Activated T-helper 1 cell treated with anti-CD3 and anti-CD28 coated beads, Interleukin-12 subunit alpha, Interleukin-12 subunit beta, Interleukin-2, Interleukin-4 antibody, amounts not matched to agents 30 ng/mL and 10 ng/mL and 1 ng/mL, durations not matched to agents 14 hours and 24 hours and 36 hours (primary cell): ENCODE data around the gene LRTM1. TPM values are rescaled to one million over a fixed set of nuclear protein-coding genes. Genes with fewer than 3 reads are reported as not detected.

Experiments used
- DNase-seq: peaks from one replicate; pipeline ENCODE4 v3.0.0; 2021; ENCODE audit warnings: low spot score
- H3K27ac Mint-ChIP-seq: one replicate; pipeline ENCODE4 v1.8.0; 2021; ENCODE audit warnings: mild to moderate bottlenecking, mixed read lengths
- H3K27me3 Mint-ChIP-seq: one replicate; pipeline ENCODE4 v1.8.0; 2022; ENCODE audit warnings: mild to moderate bottlenecking, moderate library complexity, mixed read lengths; ENCODE audit not compliant: insufficient read depth
- H3K36me3 Mint-ChIP-seq: one replicate; pipeline ENCODE4 v1.8.0; 2021; ENCODE audit warnings: low read depth, mixed read lengths
- H3K4me1 Mint-ChIP-seq: one replicate; pipeline ENCODE4 v1.8.0; 2021; ENCODE audit warnings: low read depth, mixed read lengths
- H3K4me3 Mint-ChIP-seq: one replicate; pipeline ENCODE4 v1.8.0; 2021; ENCODE audit warnings: mild to moderate bottlenecking, moderate library complexity, mixed read lengths
- H3K9me3 Mint-ChIP-seq: one replicate; pipeline ENCODE4 v1.8.0; 2021; ENCODE audit warnings: mixed read lengths
- intact Hi-C: fragments of 100-400 bp; cut with micrococcal nuclease; formaldehyde crosslinking; loops from one replicate; pipeline ENCODE4 v1.15.1; 2024
- total RNA-seq: library from RNA; stranded (reverse); gene quantifications from 2 replicates; pipeline ENCODE4 v1.2.3, GENCODE V29; 2022

Gene LRTM1
- total RNA-seq = not detected in 2 replicates

DNA sequence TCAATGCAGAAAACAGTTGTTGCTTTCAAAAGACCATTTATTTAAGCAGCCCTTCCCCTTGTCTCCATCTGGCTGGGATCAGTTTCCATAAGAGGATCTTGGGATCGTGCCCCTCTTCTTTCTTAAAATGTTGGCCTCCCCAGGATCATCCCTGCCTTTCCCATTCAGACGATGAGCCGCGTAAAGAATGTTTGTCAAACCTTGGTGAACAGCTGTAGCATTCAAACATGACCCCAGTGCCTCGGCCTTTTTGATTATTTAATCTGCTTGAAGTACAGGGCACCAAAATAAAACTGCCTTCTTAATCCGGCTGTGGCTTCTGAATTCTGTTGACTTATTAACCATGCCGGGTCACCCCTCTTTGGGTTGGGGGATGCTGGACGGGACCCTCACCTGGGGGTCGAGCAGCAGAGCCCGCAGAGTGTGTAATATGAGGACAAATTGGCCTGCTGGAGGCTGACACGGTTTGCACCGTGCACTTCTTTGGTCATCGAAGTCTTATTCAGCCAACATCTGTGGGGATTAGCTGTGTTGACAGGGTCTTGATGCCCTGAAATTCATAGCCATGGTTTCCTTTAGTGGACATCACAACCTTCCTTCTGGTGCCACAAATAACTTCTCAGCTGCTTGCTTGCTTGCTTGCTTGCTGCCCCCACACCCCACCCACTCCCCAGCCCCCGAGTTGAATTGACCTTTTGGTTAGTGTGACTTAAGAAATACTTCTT, at the start of gene LRTM1:
Gene LRTM1 (minus strand): TSS at position 14 of the 725 bp plus-strand sequence. CDS start 148 bp downstream, outside the sequence.
- Mint-ChIP-seq H3K4me3 (no peak within 1 kb of the TSS), H3K36me3 (no peaks in the 10 kb centered on the region), H3K27ac (no peak within 1 kb of the TSS), H3K27me3 (no peaks in the 10 kb centered on the region), H3K4me1 (no peaks in the 10 kb centered on the region), H3K9me3 (no peaks in the 10 kb centered on the region)
- intact Hi-C loops = no loop called here
- no peak for DNase-seq

DNA sequence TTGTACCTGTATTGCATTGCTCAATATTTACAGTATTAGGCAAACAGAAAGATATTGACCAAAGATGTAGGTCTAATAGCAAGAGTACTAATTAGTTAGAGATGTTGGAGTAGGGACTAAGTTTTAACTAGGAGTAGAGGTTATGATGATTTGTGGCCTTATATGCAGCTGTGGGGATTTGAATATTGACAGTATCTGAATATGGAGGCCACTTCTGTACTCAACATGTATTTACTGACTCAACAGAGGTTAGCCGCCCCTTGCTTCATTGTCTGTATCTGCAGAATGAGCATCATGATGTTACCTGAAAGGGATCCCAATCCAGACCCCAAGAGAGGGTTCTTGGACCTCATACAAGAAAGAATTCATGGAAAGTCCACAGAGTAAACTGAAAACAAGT, 49.6 kb upstream of the LRTM1 start:
- H3K27ac Mint-ChIP-seq = no peak overlapping the region
- intact Hi-C loops = no loop called here
- H3K27me3 Mint-ChIP-seq = peaks cover 1% of the 10 kb centered on the region
- H3K4me1 Mint-ChIP-seq = no peaks in the 10 kb centered on the region
- no peaks in the 10 kb centered on the region for H3K36me3 Mint-ChIP-seq
- no peak overlapping the region for H3K4me3 Mint-ChIP-seq
- H3K9me3 Mint-ChIP-seq = no peaks in the 10 kb centered on the region
- DNase-seq = no peak

DNA sequence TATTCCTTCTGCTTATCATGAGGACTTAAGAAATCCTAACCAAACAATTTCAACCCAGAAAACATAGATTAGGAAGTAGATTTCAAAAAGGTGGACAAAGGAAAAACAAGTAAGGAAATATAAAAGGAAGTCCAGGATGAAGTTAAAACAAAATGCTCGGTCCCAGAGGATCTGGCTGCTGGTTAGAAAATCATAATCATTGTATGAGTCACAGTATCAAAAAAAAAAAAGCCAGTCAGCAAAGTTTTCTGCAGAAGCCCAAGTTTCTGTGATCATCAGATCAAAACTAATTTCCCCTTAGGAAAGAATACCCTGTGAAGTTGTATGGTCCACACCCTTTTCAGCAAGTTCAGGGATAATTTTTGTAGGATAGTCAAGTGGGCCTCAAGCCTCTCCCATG, 43.0 kb upstream of the LRTM1 start:
- no peak for DNase-seq
- Mint-ChIP-seq H3K4me3 (no peak overlapping the region), H3K27ac (no peak overlapping the region), H3K36me3 (no peaks in the 10 kb centered on the region), H3K9me3 (no peaks in the 10 kb centered on the region), H3K4me1 (no peaks in the 10 kb centered on the region), H3K27me3 (peaks cover 1% of the 10 kb centered on the region)
- intact Hi-C loops = no loop called here

DNA sequence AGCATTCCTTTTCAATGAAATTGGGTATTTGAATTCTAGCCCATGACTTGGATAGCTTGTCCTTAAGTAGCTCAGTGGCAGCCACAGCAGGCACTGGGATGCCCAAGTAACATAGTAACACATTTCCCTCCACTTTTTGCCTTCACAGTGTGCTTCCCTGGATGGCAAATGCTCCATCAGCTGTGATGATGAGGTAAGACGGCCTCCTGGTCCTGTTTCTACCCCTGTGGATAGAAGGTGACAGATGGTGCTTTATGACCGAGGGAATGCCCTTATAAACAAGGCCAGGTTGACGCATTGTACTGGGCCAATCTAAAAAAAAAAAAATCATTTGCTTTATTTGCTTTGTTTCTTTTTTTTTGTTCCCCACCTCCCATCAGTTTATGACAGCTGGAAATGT, 41.8 kb upstream of the LRTM1 start:
- Mint-ChIP-seq H3K36me3 (no peaks in the 10 kb centered on the region), H3K4me1 (no peaks in the 10 kb centered on the region), H3K4me3 (no peak overlapping the region), H3K27ac (no peak overlapping the region), H3K9me3 (no peaks in the 10 kb centered on the region), H3K27me3 (peaks cover 1% of the 10 kb centered on the region)
- intact Hi-C loops = no loop called here
- no peak for DNase-seq

DNA sequence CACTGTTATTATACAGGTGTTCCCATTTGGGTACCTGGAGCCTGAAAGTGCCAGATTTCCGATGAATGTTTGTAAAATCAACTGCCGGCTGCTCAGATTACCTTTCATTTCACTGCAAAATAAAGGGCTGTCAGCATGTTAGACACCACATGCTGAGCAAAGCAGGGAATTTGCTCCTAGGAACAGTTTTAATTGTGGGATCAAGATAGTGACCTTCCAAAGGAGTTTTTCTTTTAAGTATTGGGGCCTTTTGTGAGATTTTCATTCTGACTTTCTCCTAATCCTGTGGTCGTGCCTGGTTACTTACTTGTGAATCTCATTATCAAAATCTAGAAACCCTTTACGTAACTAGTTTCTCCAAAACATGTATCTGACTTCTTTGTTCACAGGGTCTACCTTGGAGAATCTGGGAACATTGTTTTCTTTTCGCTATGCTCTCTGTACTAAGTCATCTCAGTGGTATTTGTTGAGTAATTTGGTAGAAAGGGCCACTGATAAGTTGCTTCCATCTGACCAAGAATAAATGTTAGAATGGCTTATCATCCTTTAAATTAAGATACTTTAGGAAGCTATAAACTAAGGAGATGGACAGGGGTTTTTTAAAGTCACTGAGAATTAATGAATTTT, 40.8 kb upstream of the LRTM1 start:
- DNase-seq = no peak
- intact Hi-C loops = no loop called here
- Mint-ChIP-seq H3K4me3 (no peak overlapping the region), H3K4me1 (no peaks in the 10 kb centered on the region), H3K9me3 (no peaks in the 10 kb centered on the region), H3K27me3 (peaks cover 1% of the 10 kb centered on the region), H3K27ac (no peak overlapping the region), H3K36me3 (no peaks in the 10 kb centered on the region)

DNA sequence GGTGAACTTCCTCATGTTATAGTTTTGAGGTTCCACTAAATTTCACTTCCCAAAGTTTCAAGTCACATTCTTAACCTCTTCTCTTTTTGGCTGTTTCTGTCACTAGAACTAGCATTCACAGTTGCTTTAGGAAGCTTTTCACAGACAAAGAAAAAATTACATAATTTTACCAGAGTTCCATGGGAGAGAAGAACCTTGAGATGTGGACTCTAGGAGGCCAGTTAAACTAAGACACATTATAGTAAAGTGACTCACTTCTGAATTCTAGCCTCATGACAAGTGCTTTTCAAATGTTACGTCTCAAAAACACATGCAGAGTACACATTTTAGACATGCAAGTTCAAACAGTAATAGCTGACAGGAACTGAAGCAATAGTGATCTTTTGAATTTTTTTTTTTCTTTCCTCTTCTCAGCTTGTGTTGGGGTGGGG, 39.9 kb upstream of the LRTM1 start:
- intact Hi-C loops = no loop called here

DNA sequence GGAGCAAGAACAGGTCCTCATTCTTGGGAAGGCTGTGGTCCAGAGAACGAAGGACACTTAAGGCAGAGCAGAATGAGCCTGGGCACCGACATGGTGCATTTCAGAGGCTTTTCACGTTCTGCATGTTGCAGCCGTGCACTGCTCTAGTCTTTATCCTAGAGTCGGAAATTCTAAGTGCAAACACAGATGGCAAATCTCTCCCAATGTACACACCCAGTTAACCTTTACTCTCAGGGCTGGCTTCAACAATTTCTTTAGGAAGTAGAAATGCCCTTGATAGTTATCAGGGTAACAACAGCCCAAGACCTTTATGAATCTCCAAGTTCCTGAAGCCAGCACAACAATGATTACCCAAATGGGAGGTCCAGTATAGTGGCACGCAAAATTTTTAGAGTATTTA, 39.1 kb upstream of the LRTM1 start:
- intact Hi-C loops = no loop called here

More for the DNA sequence above, 39.9 kb upstream of the LRTM1 start:
- Mint-ChIP-seq H3K36me3 (no peaks in the 10 kb centered on the region), H3K27ac (no peak overlapping the region), H3K4me1 (no peaks in the 10 kb centered on the region), H3K4me3 (no peak overlapping the region), H3K27me3 (no peaks in the 10 kb centered on the region), H3K9me3 (no peaks in the 10 kb centered on the region)
- DNase-seq = no peak

DNA sequence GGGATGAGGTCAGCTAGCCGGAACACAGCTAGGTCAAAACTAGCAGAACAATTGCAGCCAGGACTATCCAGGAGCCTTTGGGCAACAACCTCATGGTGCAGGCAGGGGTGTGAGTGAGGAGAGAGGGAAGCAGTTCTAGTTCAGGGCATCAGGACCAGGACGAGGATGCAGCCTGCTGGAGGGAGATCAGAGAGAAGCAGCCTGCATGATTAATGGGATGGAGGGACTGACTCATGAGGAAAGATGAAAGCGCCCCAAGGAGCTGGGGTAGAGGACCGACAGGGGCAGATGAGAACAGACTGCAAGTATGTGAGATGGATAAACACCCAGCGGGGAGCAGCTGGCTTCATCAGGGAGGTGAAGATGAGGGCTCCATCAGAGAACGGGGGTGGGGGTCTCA, 37.9 kb upstream of the LRTM1 start:
- Mint-ChIP-seq H3K27ac (no peak overlapping the region), H3K4me3 (no peak overlapping the region), H3K9me3 (no peaks in the 10 kb centered on the region), H3K36me3 (no peaks in the 10 kb centered on the region), H3K4me1 (no peaks in the 10 kb centered on the region), H3K27me3 (no peaks in the 10 kb centered on the region)
- intact Hi-C loops = no loop called here
- DNase-seq = no peak

More for the DNA sequence above, 39.1 kb upstream of the LRTM1 start:
- Mint-ChIP-seq H3K27me3 (no peaks in the 10 kb centered on the region), H3K4me1 (no peaks in the 10 kb centered on the region), H3K9me3 (no peaks in the 10 kb centered on the region), H3K36me3 (no peaks in the 10 kb centered on the region), H3K27ac (no peak overlapping the region), H3K4me3 (no peak overlapping the region)
- no peak for DNase-seq

DNA sequence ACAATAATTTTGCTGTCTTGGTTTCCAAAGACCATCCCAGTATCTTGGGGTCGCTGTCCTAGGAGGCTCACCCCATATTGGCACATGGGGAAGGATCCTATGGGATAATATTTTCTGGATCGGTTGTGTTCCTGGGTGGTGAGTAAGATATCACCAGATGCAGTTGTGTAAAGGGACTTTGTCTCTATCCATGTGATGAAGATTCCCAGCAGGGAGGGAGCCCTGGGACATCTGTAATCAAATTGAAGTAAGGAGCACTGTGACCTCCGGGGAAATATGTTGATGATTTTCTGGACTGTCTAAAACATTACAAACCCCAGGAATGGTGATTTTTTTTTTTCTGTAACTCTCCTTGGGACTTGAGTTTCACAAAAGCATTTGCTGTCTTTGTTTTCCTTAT, 36.2 kb upstream of the LRTM1 start:
- intact Hi-C loops = no loop called here
- Mint-ChIP-seq H3K27me3 (no peaks in the 10 kb centered on the region), H3K36me3 (no peaks in the 10 kb centered on the region), H3K9me3 (no peaks in the 10 kb centered on the region), H3K4me3 (no peak overlapping the region), H3K27ac (no peak overlapping the region), H3K4me1 (no peaks in the 10 kb centered on the region)
- no peak for DNase-seq

DNA sequence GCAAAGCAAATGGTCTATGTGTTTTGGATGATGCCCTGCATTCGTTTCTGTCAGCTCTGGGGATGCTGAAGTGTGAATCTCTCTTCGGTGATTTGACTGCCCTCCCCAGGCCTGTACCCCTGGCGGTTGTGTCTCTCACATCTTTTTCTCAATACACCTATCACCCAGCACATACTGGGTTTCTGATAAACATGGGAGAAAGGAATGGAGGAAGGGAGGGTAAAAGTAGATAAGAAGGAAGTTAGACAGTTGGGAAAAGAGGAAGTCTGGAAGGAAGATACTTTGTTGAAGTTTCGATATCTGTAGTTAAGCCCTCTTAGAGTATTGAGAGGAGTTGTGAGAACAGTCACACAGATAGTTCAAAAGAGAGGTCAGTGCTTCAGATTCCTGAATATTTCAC, 35.8 kb upstream of the LRTM1 start:
- Mint-ChIP-seq H3K9me3 (no peaks in the 10 kb centered on the region), H3K27ac (no peak overlapping the region), H3K4me3 (no peak overlapping the region), H3K36me3 (no peaks in the 10 kb centered on the region), H3K4me1 (no peaks in the 10 kb centered on the region), H3K27me3 (no peaks in the 10 kb centered on the region)
- intact Hi-C loops = no loop called here
- no peak for DNase-seq

DNA sequence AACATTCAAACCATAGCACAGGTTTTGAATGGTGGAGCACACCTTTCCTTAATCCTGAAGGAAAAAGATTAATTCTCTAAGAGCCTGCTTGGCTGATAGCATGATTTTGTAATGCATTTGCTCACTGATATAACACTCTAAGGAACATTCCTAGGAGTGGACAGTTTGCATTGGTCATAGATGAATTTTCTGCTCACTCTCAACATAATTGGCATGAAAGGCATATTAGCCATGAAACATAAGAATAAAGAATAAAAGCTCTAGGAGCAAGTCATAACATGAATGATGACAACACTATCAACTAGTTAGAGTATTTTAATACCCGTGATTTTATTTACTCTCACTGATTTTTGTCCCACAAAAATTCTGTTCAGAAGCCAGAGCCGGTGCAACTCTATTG, 34.3 kb upstream of the LRTM1 start:
- intact Hi-C loops = no loop called here
- Mint-ChIP-seq H3K36me3 (no peaks in the 10 kb centered on the region), H3K4me3 (no peak overlapping the region), H3K9me3 (no peaks in the 10 kb centered on the region), H3K27ac (no peak overlapping the region), H3K4me1 (no peaks in the 10 kb centered on the region), H3K27me3 (no peaks in the 10 kb centered on the region)
- no peak for DNase-seq

DNA sequence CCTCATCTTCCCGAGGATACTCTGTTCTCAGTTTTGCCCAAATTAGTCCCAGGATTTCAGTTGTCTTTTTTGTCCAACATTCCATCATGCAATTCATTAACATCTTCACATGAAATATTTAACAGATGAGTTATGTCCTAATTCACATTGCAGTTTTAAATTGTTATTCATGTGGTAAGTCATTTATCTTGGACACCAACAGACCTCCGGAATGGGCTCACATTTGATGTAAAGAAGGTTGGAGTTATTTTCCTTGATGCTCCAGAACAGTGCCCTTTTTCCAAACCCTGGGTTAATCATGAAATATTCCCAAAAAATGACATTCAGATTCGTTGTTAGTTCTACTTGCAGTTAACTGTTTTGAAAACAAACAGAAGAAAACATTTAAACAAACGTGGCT, 32.8 kb upstream of the LRTM1 start:
- no peaks in the 10 kb centered on the region for H3K4me1 Mint-ChIP-seq
- no peaks in the 10 kb centered on the region for H3K9me3 Mint-ChIP-seq
- intact Hi-C loops = no loop called here
- no peaks in the 10 kb centered on the region for H3K36me3 Mint-ChIP-seq
- no peaks in the 10 kb centered on the region for H3K27me3 Mint-ChIP-seq
- no peak for DNase-seq
- H3K27ac Mint-ChIP-seq = no peak overlapping the region
- no peak overlapping the region for H3K4me3 Mint-ChIP-seq

DNA sequence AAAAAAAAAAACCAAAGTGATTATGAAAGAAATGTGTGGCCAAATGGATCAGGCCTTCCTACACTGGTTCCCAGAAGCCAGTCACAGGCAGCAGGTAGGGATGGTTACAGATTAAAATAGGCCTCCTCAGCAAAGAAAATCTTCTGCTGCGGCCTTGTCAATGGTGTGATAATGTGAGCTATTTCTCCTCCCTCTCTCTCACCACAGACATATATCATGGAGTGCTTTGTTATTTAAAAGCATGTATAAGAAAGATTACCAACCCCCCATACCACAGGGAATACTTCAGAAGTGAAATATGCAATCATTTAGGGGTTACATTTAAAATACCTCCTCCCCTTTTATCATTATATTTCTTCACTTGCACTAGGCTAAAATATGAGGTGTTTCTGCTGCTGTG, 32.2 kb upstream of the LRTM1 start:
- no peaks in the 10 kb centered on the region for H3K4me1 Mint-ChIP-seq
- no peak overlapping the region for H3K27ac Mint-ChIP-seq
- no peaks in the 10 kb centered on the region for H3K36me3 Mint-ChIP-seq
- H3K9me3 Mint-ChIP-seq = no peaks in the 10 kb centered on the region
- no peaks in the 10 kb centered on the region for H3K27me3 Mint-ChIP-seq
- no peak overlapping the region for H3K4me3 Mint-ChIP-seq
- DNase-seq = no peak
- intact Hi-C loops = no loop called here
